RWPE2 (cell line): Measurements from ENCODE around the gene PNMT.

ENCODE experiments used
- ATAC-seq: fragments of 200-7000 bp; cut with Tn5 transposase; 3 replicates; pipeline ENCODE4 v1.9.1; 2021; ENCODE audit warnings: low read depth
- DNase-seq: peaks from one replicate; pipeline ENCODE4 v3.0.0-alpha.2; 2020; ENCODE audit warnings: low spot score
- H3K27ac ChIP-seq: fragments of 450-650 bp; 2 replicates; pipeline ENCODE4 v1.5.1; 2017; ENCODE audit warnings: mild to moderate bottlenecking; ENCODE audit not compliant: poor library complexity, severe bottlenecking
- H3K27me3 ChIP-seq: fragments of 250-450 bp; sonication (Bioruptor Pico); 2 replicates; pipeline ENCODE4 v1.5.1; 2021; ENCODE audit warnings: mild to moderate bottlenecking, moderate library complexity; ENCODE audit not compliant: insufficient read depth, poor library complexity, severe bottlenecking
- H3K36me3 ChIP-seq: fragments of 250-450 bp; sonication (Bioruptor Pico); 2 replicates; pipeline ENCODE4 v1.5.1; 2020; ENCODE audit warnings: low read depth, mild to moderate bottlenecking, moderate library complexity
- H3K4me1 ChIP-seq: fragments of 250-450 bp; sonication (Bioruptor Pico); 2 replicates; pipeline ENCODE4 v1.5.1; 2021; ENCODE audit warnings: mild to moderate bottlenecking, moderate library complexity; ENCODE audit not compliant: insufficient read depth, poor library complexity, severe bottlenecking
- H3K4me3 ChIP-seq: fragments of 250-450 bp; sonication (Bioruptor Pico); 2 replicates; pipeline ENCODE4 v1.5.1; 2021; ENCODE audit warnings: mild to moderate bottlenecking, moderate library complexity; ENCODE audit not compliant: severe bottlenecking
- H3K9me3 ChIP-seq: fragments of 250-450 bp; sonication (Bioruptor Pico); 2 replicates; pipeline ENCODE4 v1.5.1; 2021; ENCODE audit warnings: mild to moderate bottlenecking, moderate library complexity; ENCODE audit not compliant: severe bottlenecking
- TF ChIP-seq, protein P1 (sequence below): fragments of 450-650 bp; IDR thresholded peaks from one replicate; pipeline ENCODE4 v1.5.1; 2017; ENCODE audit warnings: mild to moderate bottlenecking, moderate library complexity; ENCODE audit not compliant: poor library complexity, severe bottlenecking

The PNMT gene

DNA sequence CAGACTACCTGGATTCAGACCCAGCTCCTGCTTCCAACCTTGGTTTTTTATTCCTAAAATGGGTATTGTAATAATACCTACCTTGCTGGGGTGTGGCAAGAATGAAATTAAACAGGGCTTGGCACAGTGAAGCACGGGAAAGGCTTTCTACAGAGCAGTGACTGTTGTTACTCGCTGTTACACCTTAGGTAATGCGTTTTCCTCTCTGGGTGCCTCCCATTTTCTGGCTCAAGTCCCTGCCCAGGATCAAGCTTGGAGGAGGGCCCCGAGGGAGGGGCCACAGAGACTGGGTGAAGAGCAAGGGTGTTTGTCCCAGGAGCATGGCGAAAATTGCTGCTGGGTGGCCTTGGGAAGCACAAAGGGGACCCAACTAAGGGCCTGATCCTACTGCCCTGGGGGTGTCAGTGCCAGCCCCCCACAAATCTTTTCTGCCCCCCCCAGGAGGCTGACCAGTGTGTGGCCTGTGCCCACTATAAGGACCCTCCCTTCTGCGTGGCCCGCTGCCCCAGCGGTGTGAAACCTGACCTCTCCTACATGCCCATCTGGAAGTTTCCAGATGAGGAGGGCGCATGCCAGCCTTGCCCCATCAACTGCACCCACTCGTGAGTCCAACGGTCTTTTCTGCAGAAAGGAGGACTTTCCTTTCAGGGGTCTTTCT lies 48.8 kb downstream of the PNMT start:
- TF ChIP-seq, protein P1, sequence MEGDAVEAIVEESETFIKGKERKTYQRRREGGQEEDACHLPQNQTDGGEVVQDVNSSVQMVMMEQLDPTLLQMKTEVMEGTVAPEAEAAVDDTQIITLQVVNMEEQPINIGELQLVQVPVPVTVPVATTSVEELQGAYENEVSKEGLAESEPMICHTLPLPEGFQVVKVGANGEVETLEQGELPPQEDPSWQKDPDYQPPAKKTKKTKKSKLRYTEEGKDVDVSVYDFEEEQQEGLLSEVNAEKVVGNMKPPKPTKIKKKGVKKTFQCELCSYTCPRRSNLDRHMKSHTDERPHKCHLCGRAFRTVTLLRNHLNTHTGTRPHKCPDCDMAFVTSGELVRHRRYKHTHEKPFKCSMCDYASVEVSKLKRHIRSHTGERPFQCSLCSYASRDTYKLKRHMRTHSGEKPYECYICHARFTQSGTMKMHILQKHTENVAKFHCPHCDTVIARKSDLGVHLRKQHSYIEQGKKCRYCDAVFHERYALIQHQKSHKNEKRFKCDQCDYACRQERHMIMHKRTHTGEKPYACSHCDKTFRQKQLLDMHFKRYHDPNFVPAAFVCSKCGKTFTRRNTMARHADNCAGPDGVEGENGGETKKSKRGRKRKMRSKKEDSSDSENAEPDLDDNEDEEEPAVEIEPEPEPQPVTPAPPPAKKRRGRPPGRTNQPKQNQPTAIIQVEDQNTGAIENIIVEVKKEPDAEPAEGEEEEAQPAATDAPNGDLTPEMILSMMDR = no peak
- no peak overlapping the region for H3K4me3 ChIP-seq

DNA sequence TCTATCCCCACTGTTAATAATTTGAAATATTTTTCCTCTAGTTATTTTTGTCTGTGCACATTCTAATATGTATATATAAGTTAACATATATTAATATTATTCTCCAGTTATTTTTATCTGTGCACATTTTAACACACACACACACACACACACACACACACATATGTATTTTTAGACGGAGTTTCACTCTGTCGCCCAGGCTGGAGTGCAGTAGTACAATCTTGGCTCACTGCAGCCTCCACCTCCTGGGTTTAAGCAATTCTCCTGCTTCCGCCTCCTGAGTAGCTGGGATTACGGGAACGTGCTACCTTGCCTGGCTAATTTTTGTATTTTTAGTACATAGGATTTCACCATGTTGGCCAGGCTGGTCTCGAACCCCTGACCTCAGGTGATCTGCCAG lies 49.4 kb downstream of the PNMT start:
- DNase-seq = no peak
- ATAC-seq = no peak
- no peak overlapping the region for H3K27ac ChIP-seq
- H3K36me3 ChIP-seq = peaks cover 66% of the 10 kb centered on the region
- TF ChIP-seq, protein P1 = no peak
- H3K27me3 ChIP-seq = no peaks in the 10 kb centered on the region
- no peaks in the 10 kb centered on the region for H3K9me3 ChIP-seq
- H3K4me3 ChIP-seq = no peak overlapping the region
- H3K4me1 ChIP-seq = no peaks in the 10 kb centered on the region

More for the DNA sequence above, 48.8 kb downstream of the PNMT start:
- Histone ChIP-seq H3K27ac (no peak overlapping the region), H3K36me3 (peaks cover 69% of the 10 kb centered on the region), H3K27me3 (no peaks in the 10 kb centered on the region), H3K9me3 (no peaks in the 10 kb centered on the region), H3K4me1 (no peaks in the 10 kb centered on the region)
- DNase-seq = no peak
- peak; percentile 43; the same call in 2 of the 3 replicates for ATAC-seq

- DNase-seq (no peak), ATAC-seq (no peak)
- no peaks in the 10 kb centered on the region for H3K4me1 ChIP-seq
- H3K36me3 ChIP-seq = peaks cover 55% of the 10 kb centered on the region
- H3K4me3 ChIP-seq = no peak overlapping the region
- TF ChIP-seq, protein P1 = no peak
- no peak overlapping the region for H3K27ac ChIP-seq
- H3K27me3 ChIP-seq = no peaks in the 10 kb centered on the region
- H3K9me3 ChIP-seq = no peaks in the 10 kb centered on the region
Measured at GRCh38 chr17:39719563-39720355, 51.5 kb downstream of the PNMT start.
